Liver (tissue), 9 donors: ENCODE measurements around the gene DNM1L. TPM values are rescaled to one million over a fixed set of nuclear protein-coding genes. Genes with fewer than 3 reads are reported as not detected.

ENCODE experiments used
- DNase-seq: peaks from one replicate; pipeline ENCODE4 v3.0.0-alpha.2; 2017; ENCODE audit warnings: low spot score
- H3K27ac ChIP-seq, 2 donors: one replicate each; pipeline ENCODE4 v1.7.0; 2013; ENCODE audit warnings: inconsistent platforms in 2 of 2, low read length in 2 of 2, control low read depth in 1 of 2, low read depth in 1 of 2, mild to moderate bottlenecking in 1 of 2
- H3K27me3 ChIP-seq, 4 donors: one replicate each; pipeline versions ENCODE4 v1.6.1 to v1.7.0; 2013; ENCODE audit warnings: low read length in 3 of 4, inconsistent platforms in 1 of 4, mild to moderate bottlenecking in 1 of 4, moderate library complexity in 1 of 4; ENCODE audit not compliant: control insufficient read depth in 4 of 4, insufficient read depth in 4 of 4
- H3K36me3 ChIP-seq, 4 donors: one replicate each; pipeline versions ENCODE4 v1.6.1 to v1.7.0; 2013; ENCODE audit warnings: low read length in 3 of 4, mild to moderate bottlenecking in 3 of 4, low read depth in 1 of 4, moderate library complexity in 1 of 4; ENCODE audit not compliant: control insufficient read depth in 4 of 4, insufficient read depth in 3 of 4
- H3K4me1 ChIP-seq, 4 donors: one replicate each; pipeline versions ENCODE4 v1.6.1 to v1.7.0; 2013; ENCODE audit warnings: low read length in 3 of 4, mild to moderate bottlenecking in 3 of 4, moderate library complexity in 1 of 4; ENCODE audit not compliant: control insufficient read depth in 4 of 4, insufficient read depth in 4 of 4
- H3K4me3 ChIP-seq, 3 donors: one replicate each; pipeline versions ENCODE4 v1.6.1 to v1.7.0; 2013; ENCODE audit warnings: low read length in 3 of 3, control low read depth in 1 of 3, low read depth in 1 of 3, mild to moderate bottlenecking in 1 of 3
- H3K9ac ChIP-seq, 2 donors: one replicate each; pipeline ENCODE4 v1.7.0; 2013; ENCODE audit warnings: low read length in 2 of 2, mild to moderate bottlenecking in 2 of 2, moderate library complexity in 2 of 2, control low read depth in 1 of 2, low read depth in 1 of 2
- H3K9me3 ChIP-seq, 4 donors: one replicate each; pipeline versions ENCODE4 v1.6.1 to v1.7.0; 2013; ENCODE audit warnings: low read length in 3 of 4; ENCODE audit not compliant: control insufficient read depth in 4 of 4
- CTCF ChIP-seq: fragments of 150-350 bp; IDR thresholded peaks from 2 replicates; pipeline ENCODE4 v1.5.1; 2017; ENCODE audit warnings: improper control_type of control experiment, low read depth, low read length; ENCODE audit not compliant: missing input control
- EGR1 ChIP-seq, 2 donors: IDR thresholded peaks; 2 replicates each; pipeline ENCODE4 v1.6.1; 2016 to 2018; ENCODE audit warnings: antibody characterized with exemption in 2 of 2, low read depth in 2 of 2
- FOXA1 ChIP-seq: IDR thresholded peaks from 2 replicates; pipeline ENCODE4 v1.6.1; 2016; ENCODE audit warnings: antibody characterized with exemption
- FOXA2 ChIP-seq: IDR thresholded peaks from 2 replicates; pipeline ENCODE4 v1.6.1; 2016; ENCODE audit warnings: antibody characterized with exemption
- GABPA ChIP-seq, 2 donors: IDR thresholded peaks in 1 of 2; conservative IDR thresholded peaks in 1 of 2; 2 replicates each; pipeline ENCODE4 v1.6.1; 2016; ENCODE audit warnings: antibody characterized with exemption in 2 of 2, mild to moderate bottlenecking in 1 of 2, moderate library complexity in 1 of 2
- HNF4A ChIP-seq, 2 donors: conservative IDR thresholded peaks; 2 replicates each; pipeline ENCODE4 v1.6.1; 2016; ENCODE audit warnings: antibody characterized with exemption in 2 of 2, mild to moderate bottlenecking in 2 of 2
- HNF4G ChIP-seq: IDR thresholded peaks from 2 replicates; pipeline ENCODE4 v1.6.1; 2016; ENCODE audit warnings: antibody characterized with exemption
- JUND ChIP-seq, 2 donors: IDR thresholded peaks; 2 replicates each; pipeline ENCODE4 v1.6.1; 2016; ENCODE audit warnings: antibody characterized with exemption in 2 of 2
- MAX ChIP-seq: IDR thresholded peaks from 2 replicates; pipeline ENCODE4 v1.6.1; 2016; ENCODE audit warnings: antibody characterized with exemption
- NR2F2 ChIP-seq: IDR thresholded peaks from 2 replicates; pipeline ENCODE4 v1.6.1; 2016; ENCODE audit warnings: antibody characterized with exemption
- RAD21 ChIP-seq, 2 donors: IDR thresholded peaks; 2 replicates each; pipeline ENCODE4 v1.6.1; 2016; ENCODE audit warnings: antibody characterized with exemption in 2 of 2, mild to moderate bottlenecking in 2 of 2
- RXRA ChIP-seq, 2 donors: IDR thresholded peaks; 2 replicates each; pipeline ENCODE4 v1.6.1; 2017 to 2018; ENCODE audit warnings: antibody characterized with exemption in 2 of 2, mild to moderate bottlenecking in 1 of 2
- SP1 ChIP-seq: IDR thresholded peaks from 2 replicates; pipeline ENCODE4 v1.6.1; 2018; ENCODE audit warnings: antibody characterized with exemption, mild to moderate bottlenecking
- TAF1 ChIP-seq: conservative IDR thresholded peaks from 2 replicates; pipeline ENCODE4 v1.6.1; 2016; ENCODE audit warnings: antibody characterized with exemption, mild to moderate bottlenecking
- YY1 ChIP-seq: IDR thresholded peaks from 2 replicates; pipeline ENCODE4 v1.6.1; 2016; ENCODE audit warnings: antibody characterized with exemption, mild to moderate bottlenecking
- ZBTB33 ChIP-seq: IDR thresholded peaks from 2 replicates; pipeline ENCODE4 v1.6.1; 2016; ENCODE audit warnings: antibody characterized with exemption
- WGBS: extraction: QIAGEN DNeasy Blood & Tissue Kit; methylation state at CpG from one replicate; pipeline ENCODE4 v1.1.7; 2013; 5-methylcytosine and 5-hydroxymethylcytosine counted together
- polyA plus RNA-seq, 2 donors: library from polyadenylated mRNA; stranded (reverse) in 1 of 2; unstranded in 1 of 2; fragments of 200-250 nt in 1 of 2; fragments of >200 nt in 1 of 2; fragmentation: Nextera tagmentation in 1 of 2; extraction: Ambion mirVana in 1 of 2; gene quantifications; one replicate each; pipeline versions ENCODE4 v1.2.1 to v1.2.3, GENCODE V29; 2013 to 2015
- total RNA-seq, 2 donors: library from RNA; depleted of rRNA; stranded (reverse); fragments of >200 nt; gene quantifications; one replicate each; pipeline ENCODE4 v1.2.3, GENCODE V29; 2014
- TF ChIP-seq, protein P1 (sequence below): IDR thresholded peaks from 2 replicates; pipeline ENCODE4 v1.6.1; 2016; ENCODE audit warnings: antibody characterized with exemption
- donor health status: healthy.
- donor health status: healthy.
- donor health status: healthy.
- donor health status: healthy.
- donor health status: healthy.

Gene DNM1L
- total and polyA plus RNA-seq, 4 donors: 9.5 to 33.9 (median 17.1) TPM

- no peak for TF ChIP-seq ZBTB33
- no peak for TF ChIP-seq RXRA (IDR thresholded peaks at IDR 0.05)
- no peak for TF ChIP-seq GABPA (IDR thresholded peaks at IDR 0.05 in 1 of 2, conservative IDR thresholded peaks at IDR 0.05 in 1 of 2)
- no peak for TF ChIP-seq MAX
Measured at GRCh38 chr12:32785557-32785956, 106.5 kb downstream of the DNM1L start (continued).

DNA sequence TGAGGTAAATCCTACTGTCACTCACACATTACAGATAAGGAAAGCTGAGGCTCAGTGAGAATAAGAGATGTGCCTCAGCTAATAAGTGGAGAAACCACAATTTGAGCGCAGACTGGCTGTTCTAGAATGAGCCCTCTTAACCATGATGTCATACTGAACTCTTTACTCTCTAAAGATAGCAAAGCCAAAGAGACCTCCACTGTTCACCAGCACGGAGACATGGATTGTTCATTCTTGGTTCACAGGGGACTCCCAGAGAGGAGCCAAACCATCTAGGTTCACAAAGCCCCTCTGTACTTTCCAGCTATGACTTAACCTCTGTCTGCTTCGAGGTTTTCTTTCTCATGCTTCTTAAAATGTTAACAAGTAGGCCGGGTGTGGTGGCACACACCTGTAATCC, 109.3 kb downstream of the DNM1L start:
- Histone ChIP-seq H3K27ac (no peak overlapping the region), H3K36me3 (peaks cover 0 to 22% (median 8%) of the 10 kb centered on the region in 4 donors), H3K27me3 (no peaks in the 10 kb centered on the region), H3K9ac (no peak overlapping the region), H3K4me1 (no peaks in the 10 kb centered on the region), H3K9me3 (no peaks in the 10 kb centered on the region), H3K4me3 (no peak overlapping the region)
- DNase-seq: no peak
- TF ChIP-seq RAD21 (IDR thresholded peaks at IDR 0.05) (no peak), HNF4A (conservative IDR thresholded peaks at IDR 0.05) (no peak), FOXA1 (no peak), ZBTB33 (no peak), FOXA2 (no peak), HNF4G (no peak), GABPA (IDR thresholded peaks at IDR 0.05 in 1 of 2, conservative IDR thresholded peaks at IDR 0.05 in 1 of 2) (no peak), YY1 (no peak), EGR1 (IDR thresholded peaks at IDR 0.05; ENCODE audit: low read depth in 2 of 2) (no peak), CTCF (no peak), SP1 (no peak), RXRA (IDR thresholded peaks at IDR 0.05) (no peak), TAF1 (no peak)
- TF ChIP-seq, protein P1, sequence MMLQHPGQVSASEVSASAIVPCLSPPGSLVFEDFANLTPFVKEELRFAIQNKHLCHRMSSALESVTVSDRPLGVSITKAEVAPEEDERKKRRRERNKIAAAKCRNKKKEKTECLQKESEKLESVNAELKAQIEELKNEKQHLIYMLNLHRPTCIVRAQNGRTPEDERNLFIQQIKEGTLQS: no peak
- 77% methylated on average over 4 of the region's 4 CpGs for WGBS

GRCh38 chr12:32789446-32789845, 110.3 kb downstream of the DNM1L start:
- Histone ChIP-seq H3K4me3 (no peak overlapping the region), H3K27me3 (no peaks in the 10 kb centered on the region), H3K9me3 (no peaks in the 10 kb centered on the region), H3K9ac (no peak overlapping the region), H3K27ac (no peak overlapping the region), H3K36me3 (peaks cover 2 to 25% (median 11%) of the 10 kb centered on the region in 4 donors), H3K4me1 (no peaks in the 10 kb centered on the region)
- no peak for TF ChIP-seq JUND (IDR thresholded peaks at IDR 0.05)
- TF ChIP-seq SP1: no peak
- no peak for TF ChIP-seq RAD21 (IDR thresholded peaks at IDR 0.05)
- TF ChIP-seq FOXA1: no peak
- no peak for TF ChIP-seq TAF1
- no peak for TF ChIP-seq EGR1 (IDR thresholded peaks at IDR 0.05; ENCODE audit: low read depth in 2 of 2)
- no peak for TF ChIP-seq ZBTB33
- TF ChIP-seq, protein P1: no peak
- TF ChIP-seq NR2F2: no peak
- no peak for TF ChIP-seq CTCF
- no peak for TF ChIP-seq HNF4A (conservative IDR thresholded peaks at IDR 0.05)
- no peak for DNase-seq
